Choroid plexus epithelial cell (primary cell): ENCODE results near the gene LUZP1.

Source experiments
- DNase-seq: peaks from one replicate; pipeline ENCODE4 v3.0.0-alpha.2; 2010; ENCODE audit warnings: low read depth
- H3K4me3 ChIP-seq: 2 replicates; pipeline ENCODE4 v1.5.1; 2011; ENCODE audit warnings: low read depth, mild to moderate bottlenecking, control low read depth, low read length, moderate library complexity
- CTCF ChIP-seq: conservative IDR thresholded peaks from 2 replicates; pipeline ENCODE4 v1.5.1; 2011; ENCODE audit warnings: low read depth, mild to moderate bottlenecking, control low read depth, inconsistent platforms, low read length, moderate library complexity

The LUZP1 gene

DNA sequence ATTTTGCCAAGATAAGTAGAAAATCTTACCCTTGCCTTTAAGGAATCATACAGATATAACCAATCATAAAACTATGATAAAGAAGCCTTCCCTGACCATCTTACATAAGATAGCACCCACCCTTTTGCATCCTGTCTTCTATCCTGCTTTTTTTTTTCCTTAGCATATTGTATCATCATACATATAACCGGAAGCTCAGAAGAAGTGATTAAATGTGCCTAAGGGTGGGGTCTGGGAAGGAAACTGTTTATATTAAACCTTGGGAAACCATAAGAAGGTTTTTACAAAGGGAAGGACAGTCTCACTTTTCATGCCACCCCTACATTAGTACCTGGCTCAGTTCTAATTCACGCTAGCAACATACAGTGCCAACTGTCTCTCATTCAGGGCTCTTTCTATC is 66.8 kb downstream of the LUZP1 start:
- no peak for TF ChIP-seq CTCF
- H3K4me3 ChIP-seq = no peak overlapping the region
- DNase-seq = no peak

- no peak overlapping the region for H3K4me3 ChIP-seq
- no peak for DNase-seq
- no peak for TF ChIP-seq CTCF
Observed at GRCh38 chr1:23101101-23101827, 67.4 kb downstream of the LUZP1 start.

DNA sequence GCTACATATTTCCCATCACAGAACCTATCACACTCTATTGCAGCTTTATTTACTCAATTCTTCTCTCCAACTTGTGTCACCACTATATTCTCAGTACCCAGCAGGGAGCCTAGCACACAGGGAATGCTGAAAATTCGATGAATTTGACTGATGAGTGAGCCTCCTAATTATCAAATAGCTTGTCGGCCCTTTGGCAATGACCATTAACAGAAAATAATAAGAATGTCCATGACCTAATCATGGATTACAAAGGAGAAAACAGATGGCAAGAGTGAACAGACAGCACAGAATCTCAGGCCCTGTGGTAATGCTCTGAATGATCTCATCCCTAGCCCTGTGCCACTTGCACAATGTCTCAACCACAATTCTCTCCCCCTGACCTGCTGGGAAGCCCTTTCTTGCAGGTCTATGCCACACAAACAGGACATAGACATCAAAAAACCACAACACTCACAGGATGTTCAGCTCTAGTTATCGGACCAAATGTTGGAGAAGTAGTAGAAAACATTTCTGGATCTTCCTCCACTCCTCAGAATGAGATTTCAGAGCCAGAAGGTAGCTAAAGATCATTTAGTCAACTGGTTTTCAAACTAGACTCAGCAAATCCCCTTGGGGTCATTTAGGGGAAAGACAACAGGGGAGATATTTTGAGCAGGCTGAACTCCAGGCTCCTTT is 68.4 kb downstream of the LUZP1 start:
- H3K4me3 ChIP-seq = no peak overlapping the region
- DNase-seq = peak; percentile 98
- TF ChIP-seq CTCF = no peak

GRCh38 chr1:23099171-23099536 is 69.5 kb downstream of the LUZP1 start:
- H3K4me3 ChIP-seq = no peak overlapping the region
- no peak for DNase-seq
- TF ChIP-seq CTCF = no peak

GRCh38 chr1:23098463-23099170 is 70.0 kb downstream of the LUZP1 start:
- peak overlapping the region; percentile 3 for H3K4me3 ChIP-seq
- DNase-seq = peak; percentile 87
- TF ChIP-seq CTCF = peak; percentile 99

DNA sequence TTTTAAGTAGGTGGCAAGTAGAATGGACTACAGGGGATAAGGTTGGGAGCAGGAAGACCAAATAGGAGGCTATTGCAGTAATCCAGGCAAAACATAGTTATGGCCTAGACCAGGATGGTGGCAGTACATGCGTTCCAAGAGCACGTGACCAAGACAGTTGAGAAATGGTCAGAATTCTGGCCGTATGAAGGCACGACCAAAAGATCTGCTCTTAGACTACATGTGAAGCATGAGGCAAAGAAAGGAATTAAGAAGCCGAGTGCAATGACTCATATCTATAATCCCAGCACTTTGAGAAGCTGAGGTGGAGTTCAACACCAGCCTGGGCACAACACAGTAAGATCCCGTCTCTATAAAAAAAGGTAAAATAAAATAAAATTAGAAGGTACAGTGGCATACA is 71.3 kb downstream of the LUZP1 start:
- no peak for DNase-seq
- no peak for TF ChIP-seq CTCF
- no peak overlapping the region for H3K4me3 ChIP-seq
